HCT116 (cell line): ENCODE data around the gene PLG. TPM values are rescaled to one million over a fixed set of nuclear protein-coding genes. Genes with fewer than 3 reads are reported as not detected.
A peak's percentile ranks its signal among the peaks of the same experiment; 100 is the strongest.

Experiments used
- ATAC-seq: fragments of 200-7000 bp; cut with Tn5 transposase; 2 replicates; pipeline ENCODE4 v1.9.1; 2020; ENCODE audit warnings: mild to moderate bottlenecking, moderate library complexity
- BruUV-seq: library from RNA; stranded (reverse); fragments of 400-500 nt; replicated peaks from 2 replicates; lab custom pipeline; 2021; lab: Mats Ljungman, UMichigan
- CTCF ChIA-PET: fragments of 300-600 bp; sonication (Branson Sonifier 250); formaldehyde crosslinking; loops from one replicate; lab custom pipeline; 2021; ENCODE audit warnings: antibody characterized with exemption; lab: Charles Lee
- POLR2A ChIA-PET: fragments of 300-600, 350-600 bp; sonication (Branson Sonifier 250); formaldehyde crosslinking; loops from one replicate; lab custom pipeline; 2021; ENCODE audit warnings: antibody characterized with exemption; lab: Charles Lee
- RAD21 ChIA-PET, 2 experiments: fragments of 300-600 bp; sonication (Branson Sonifier 250); formaldehyde crosslinking; loops; one replicate each; lab custom pipeline; 2023; ENCODE audit warnings: low total read pairs in 2 of 2; ENCODE audit not compliant: uncharacterized antibody in 2 of 2, unreplicated experiment in 2 of 2, low non-redundant PET in 1 of 2; lab: Charles Lee
- DNase-seq: peaks from one replicate; pipeline ENCODE4 v3.0.0-alpha.2; 2010; ENCODE audit warnings: low read depth, low spot score
- H2AFZ ChIP-seq: fragments of 200-600 bp; shearing (Covaris generic), sonication (generic); 2 replicates; pipeline ENCODE4 v1.6.1; 2017; ENCODE audit warnings: low read depth, mixed run types, mixed read lengths, antibody characterized with exemption, low read length; ENCODE audit not compliant: poor library complexity, severe bottlenecking
- H3K27ac ChIP-seq: 2 replicates; pipeline ENCODE4 v1.5.1; 2012; ENCODE audit warnings: low read depth, low read length
- H3K27me3 ChIP-seq: fragments of 200-600 bp; sonication (generic); 2 replicates; pipeline ENCODE4 v1.6.1; 2016; ENCODE audit warnings: mixed run types, low read length, mixed read lengths; ENCODE audit not compliant: insufficient read depth
- H3K36me3 ChIP-seq, 2 experiments: fragments of 200-500 bp in 1 of 2; fragments of 200-600 bp in 1 of 2; sonication (Bioruptor generic) in 1 of 2; sonication (generic) in 1 of 2; 2 replicates each; pipeline versions ENCODE4 v1.5.1 to v1.6.1; 2014 to 2016; ENCODE audit warnings: low read length in 2 of 2, inconsistent platforms in 1 of 2, mixed read lengths in 1 of 2, mixed run types in 1 of 2; ENCODE audit not compliant: insufficient read depth in 2 of 2, control insufficient read depth in 1 of 2
- H3K4me1 ChIP-seq, 2 experiments: fragments of 200-600 bp in 1 of 2; sonication (generic) in 1 of 2; 2 replicates each; pipeline versions ENCODE4 v1.5.1 to v1.6.1; 2012 to 2017; ENCODE audit warnings: low read length in 2 of 2, inconsistent platforms in 1 of 2, mild to moderate bottlenecking in 1 of 2, mixed read lengths in 1 of 2, mixed run types in 1 of 2, moderate library complexity in 1 of 2; ENCODE audit not compliant: insufficient read depth in 2 of 2, control insufficient read depth in 1 of 2
- H3K4me2 ChIP-seq: fragments of 200-600 bp; sonication (generic); 2 replicates; pipeline ENCODE4 v1.6.1; 2017; ENCODE audit warnings: mixed run types, low read length, mixed read lengths
- H3K4me3 ChIP-seq, 2 experiments: fragments of 200-600 bp in 1 of 2; sonication (generic) in 1 of 2; replicated peaks in 1 of 2; 2 replicates each; pipeline ENCODE4 v1.5.1; 2011 to 2016; ENCODE audit warnings: low read length in 2 of 2, control low read depth in 1 of 2, low read depth in 1 of 2, mild to moderate bottlenecking in 1 of 2, mixed read lengths in 1 of 2, mixed run types in 1 of 2
- H3K79me2 ChIP-seq: fragments of 200-600 bp; sonication (generic); 2 replicates; pipeline ENCODE4 v1.6.1; 2017; ENCODE audit warnings: mild to moderate bottlenecking, mixed run types, low read length, moderate library complexity, mixed read lengths; ENCODE audit not compliant: insufficient read depth
- H3K9ac ChIP-seq: fragments of 200-600 bp; sonication (generic); 2 replicates; pipeline ENCODE4 v1.6.1; 2016; ENCODE audit warnings: low read length, mixed read lengths
- H3K9me2 ChIP-seq: fragments of 200-600 bp; sonication (generic), shearing (Covaris generic); 2 replicates; pipeline ENCODE4 v1.6.1; 2017; ENCODE audit warnings: mixed run types, mild to moderate bottlenecking, moderate library complexity; ENCODE audit not compliant: insufficient read depth
- H3K9me3 ChIP-seq, 2 experiments: fragments of 200-500 bp in 1 of 2; fragments of 200-600 bp in 1 of 2; sonication (Bioruptor generic) in 1 of 2; sonication (generic) in 1 of 2; 2 replicates each; pipeline ENCODE4 v1.6.1; 2014 to 2017; ENCODE audit warnings: low read length in 2 of 2, mixed read lengths in 2 of 2, inconsistent platforms in 1 of 2, low read depth in 1 of 2, mild to moderate bottlenecking in 1 of 2, mixed run types in 1 of 2, moderate library complexity in 1 of 2; ENCODE audit not compliant: control insufficient read depth in 1 of 2, insufficient read depth in 1 of 2
- H4K20me1 ChIP-seq: fragments of 200-600 bp; sonication (generic), shearing (Covaris generic); 2 replicates; pipeline ENCODE4 v1.6.1; 2017; ENCODE audit warnings: mixed run types, mild to moderate bottlenecking, moderate library complexity; ENCODE audit not compliant: insufficient read depth
- EZH2phosphoT487 ChIP-seq: fragments of 200-600 bp; IDR thresholded peaks from 2 replicates; pipeline ENCODE4 v1.6.1; 2018; ENCODE audit warnings: antibody characterized with exemption, borderline replicate concordance
- ZBTB33 ChIP-seq: IDR thresholded peaks from 2 replicates; pipeline ENCODE4 v1.6.1; 2011; ENCODE audit warnings: mild to moderate bottlenecking, low read length, moderate library complexity; ENCODE audit not compliant: insufficient replicate concordance; ENCODE audit errors: extremely low read depth
- ZNF274 ChIP-seq: fragments of 200-500 bp; sonication (Bioruptor generic); IDR thresholded peaks from 2 replicates; pipeline ENCODE4 v1.6.1; 2014; ENCODE audit warnings: mild to moderate bottlenecking, low read depth, low read length, inconsistent platforms
- intact Hi-C: fragments of 100-400 bp; cut with micrococcal nuclease; formaldehyde crosslinking; loops from 2 replicates; pipeline ENCODE4 v1.10.0; 2022
- total RNA-seq: library from RNA; stranded (reverse); gene quantifications from one replicate; pipeline ENCODE4 v1.2.1, GENCODE V29; 2021; ENCODE audit not compliant: unreplicated experiment
- TF ChIP-seq, protein P1 (sequence below), 3 experiments: fragments of 200-600 bp in 1 of 3; sonication (generic) in 1 of 3; IDR thresholded peaks in 2 of 3; conservative IDR thresholded peaks in 1 of 3; 2 replicates each; pipeline ENCODE4 v1.5.1; 2012 to 2017; ENCODE audit warnings: low read depth in 2 of 3, low read length in 2 of 3, antibody characterized with exemption in 1 of 3, borderline replicate concordance in 1 of 3, control low read depth in 1 of 3, mild to moderate bottlenecking in 1 of 3, mixed read lengths in 1 of 3, mixed run types in 1 of 3, moderate library complexity in 1 of 3; ENCODE audit not compliant: insufficient read depth in 1 of 3

The PLG gene
- total RNA-seq, 1 experiment from 2014 or later: 0.69 TPM

DNA sequence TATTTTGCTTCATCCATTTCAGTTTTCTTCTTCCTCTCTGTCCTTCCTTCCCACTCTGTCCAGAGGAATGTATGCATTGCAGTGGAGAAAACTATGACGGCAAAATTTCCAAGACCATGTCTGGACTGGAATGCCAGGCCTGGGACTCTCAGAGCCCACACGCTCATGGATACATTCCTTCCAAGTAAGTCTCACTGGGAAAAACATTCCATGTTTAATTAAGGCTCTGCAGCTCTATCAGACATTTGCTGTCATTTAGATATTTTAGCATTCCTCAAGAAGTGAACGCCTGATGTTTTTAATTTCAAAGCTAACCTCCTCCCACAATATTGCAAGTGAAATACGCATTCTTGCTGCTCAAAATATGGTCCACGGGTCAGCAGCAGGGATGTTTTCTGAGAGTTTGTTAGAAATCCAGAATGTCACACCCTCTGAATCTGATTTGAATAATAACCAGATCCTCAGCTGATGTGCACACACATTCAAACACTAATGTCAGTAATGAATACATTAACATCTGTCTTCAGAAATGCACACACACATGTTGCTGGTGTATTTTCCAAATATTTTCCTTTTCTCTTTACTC is 12.8 kb downstream of the PLG start:
- Histone ChIP-seq H3K4me3 (no peak overlapping the region), H3K4me2 (no peak overlapping the region)
- TF ChIP-seq EZH2phosphoT487: no peak
- TF ChIP-seq ZBTB33: no peak
- TF ChIP-seq, all 23 proteins: peak for 0
- H3K9me2 ChIP-seq: no peaks in the 10 kb centered on the region
- no peaks in the 10 kb centered on the region for H3K36me3 ChIP-seq
- H3K79me2 ChIP-seq: no peaks in the 10 kb centered on the region
- no TSS peak for BruUV-seq
- POLR2A ChIA-PET: no interaction called here
- intact Hi-C loops: no loop called here
- H3K27me3 ChIP-seq: no peaks in the 10 kb centered on the region
- no peaks in the 10 kb centered on the region for H3K9me3 ChIP-seq
- no peak overlapping the region for H3K27ac ChIP-seq
- no peak for DNase-seq
- no peaks in the 10 kb centered on the region for H3K4me1 ChIP-seq
- ATAC-seq: no peak
- RAD21 ChIA-PET: no interaction called here
- CTCF ChIA-PET: no interaction called here
- no peak overlapping the region for H3K9ac ChIP-seq
- H2AFZ ChIP-seq: no peak overlapping the region
- no peaks in the 10 kb centered on the region for H4K20me1 ChIP-seq

DNA sequence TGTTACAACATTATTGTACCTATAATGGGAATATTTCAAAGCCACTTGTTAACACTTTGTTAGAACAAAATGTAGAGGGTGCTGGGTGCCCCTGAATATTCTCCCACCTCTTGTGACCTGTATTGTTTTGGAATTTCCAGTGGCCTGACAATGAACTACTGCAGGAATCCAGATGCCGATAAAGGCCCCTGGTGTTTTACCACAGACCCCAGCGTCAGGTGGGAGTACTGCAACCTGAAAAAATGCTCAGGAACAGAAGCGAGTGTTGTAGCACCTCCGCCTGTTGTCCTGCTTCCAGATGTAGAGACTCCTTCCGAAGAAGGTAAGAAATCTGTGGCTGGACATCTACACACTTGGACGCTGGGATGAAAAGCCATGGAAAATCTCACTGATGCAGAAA is 28.9 kb downstream of the PLG start:
- Histone ChIP-seq H3K4me2 (no peak overlapping the region), H4K20me1 (no peaks in the 10 kb centered on the region), H2AFZ (no peak overlapping the region), H3K4me3 (no peak overlapping the region), H3K9me2 (no peaks in the 10 kb centered on the region), H3K79me2 (no peaks in the 10 kb centered on the region), H3K27ac (no peak overlapping the region), H3K4me1 (no peaks in the 10 kb centered on the region), H3K9me3 (no peaks in the 10 kb centered on the region), H3K9ac (no peak overlapping the region), H3K27me3 (no peaks in the 10 kb centered on the region), H3K36me3 (no peaks in the 10 kb centered on the region)
- no peak for DNase-seq
- BruUV-seq: no TSS peak
- RAD21 ChIA-PET: no interaction called here
- POLR2A ChIA-PET: no interaction called here
- CTCF ChIA-PET: no interaction called here
- no peak for TF ChIP-seq ZNF274
- TF ChIP-seq, protein P1, sequence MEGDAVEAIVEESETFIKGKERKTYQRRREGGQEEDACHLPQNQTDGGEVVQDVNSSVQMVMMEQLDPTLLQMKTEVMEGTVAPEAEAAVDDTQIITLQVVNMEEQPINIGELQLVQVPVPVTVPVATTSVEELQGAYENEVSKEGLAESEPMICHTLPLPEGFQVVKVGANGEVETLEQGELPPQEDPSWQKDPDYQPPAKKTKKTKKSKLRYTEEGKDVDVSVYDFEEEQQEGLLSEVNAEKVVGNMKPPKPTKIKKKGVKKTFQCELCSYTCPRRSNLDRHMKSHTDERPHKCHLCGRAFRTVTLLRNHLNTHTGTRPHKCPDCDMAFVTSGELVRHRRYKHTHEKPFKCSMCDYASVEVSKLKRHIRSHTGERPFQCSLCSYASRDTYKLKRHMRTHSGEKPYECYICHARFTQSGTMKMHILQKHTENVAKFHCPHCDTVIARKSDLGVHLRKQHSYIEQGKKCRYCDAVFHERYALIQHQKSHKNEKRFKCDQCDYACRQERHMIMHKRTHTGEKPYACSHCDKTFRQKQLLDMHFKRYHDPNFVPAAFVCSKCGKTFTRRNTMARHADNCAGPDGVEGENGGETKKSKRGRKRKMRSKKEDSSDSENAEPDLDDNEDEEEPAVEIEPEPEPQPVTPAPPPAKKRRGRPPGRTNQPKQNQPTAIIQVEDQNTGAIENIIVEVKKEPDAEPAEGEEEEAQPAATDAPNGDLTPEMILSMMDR (IDR thresholded peaks at IDR 0.05 in 2 of 3, conservative IDR thresholded peaks at IDR 0.05 in 1 of 3; ENCODE audit: borderline replicate concordance in 1 of 3, insufficient read depth in 1 of 3, low read depth in 2 of 3, low read length in 2 of 3): peak in 2 of 3 experiments; percentile 35 to 44; a peak in 3 of 6 replicates
- intact Hi-C loops: loop anchor here (10.0 kb wide), 1 partner anchor 374 kb away; no protein-coding TSS in a partner anchor
- ATAC-seq: peak; percentile 69
